AG04450 (cell line): ENCODE measurements around the gene SH3BP5L. TPM values are rescaled to one million over a fixed set of nuclear protein-coding genes. Genes with fewer than 3 reads are reported as not detected.

Source experiments
- CTCF ChIA-PET: fragments of 300-600, 350-600 bp; formaldehyde crosslinking; extraction: SDS; loops from one replicate; lab custom pipeline; 2022; ENCODE audit warnings: antibody characterized with exemption, inconsistent platforms; lab: Charles Lee
- POLR2A ChIA-PET: fragments of 350-600 bp; formaldehyde crosslinking; extraction: SDS; loops from one replicate; lab custom pipeline; 2021; ENCODE audit warnings: antibody characterized with exemption, inconsistent platforms; lab: Yijun Ruan, JAX
- DNase-seq: peaks from one replicate; pipeline ENCODE4 v3.0.0-alpha.2; 2011; ENCODE audit warnings: low read depth, low spot score
- H3K27ac ChIP-seq: one replicate; pipeline ENCODE4 v1.5.1; 2012; ENCODE audit warnings: low read depth, low read length, control low read depth
- H3K27me3 ChIP-seq: one replicate; pipeline ENCODE4 v1.6.0; 2012; ENCODE audit warnings: low read length; ENCODE audit not compliant: control insufficient read depth, insufficient read depth
- H3K4me3 ChIP-seq: 2 replicates; pipeline ENCODE4 v1.5.1; 2011; ENCODE audit warnings: mild to moderate bottlenecking, low read depth, low read length, control low read depth
- H3K9me3 ChIP-seq: 2 replicates; pipeline ENCODE4 v1.5.1; 2012; ENCODE audit warnings: low read length; ENCODE audit not compliant: control insufficient read depth, insufficient read depth
- CTCF ChIP-seq: IDR thresholded peaks from 2 replicates; pipeline ENCODE4 v1.5.1; 2011; ENCODE audit warnings: low read depth, low read length, control low read depth, inconsistent platforms
- polyA plus RNA-seq: library from polyadenylated mRNA; depleted of rRNA; stranded (reverse); fragments of >200 nt; gene quantifications from 2 replicates; pipeline ENCODE4 v1.2.3, GENCODE V29; 2011; rRNA removed
- small RNA-seq: library from RNA; depleted of rRNA; stranded (forward); fragments of <200 nt; gene quantifications from one replicate; pipeline ENCODE3, GENCODE V24; 2012; ENCODE audit warnings: low read depth; ENCODE audit not compliant: insufficient read length

The SH3BP5L gene
- polyA plus RNA-seq, 1 experiment, result 15.3 TPM

DNA sequence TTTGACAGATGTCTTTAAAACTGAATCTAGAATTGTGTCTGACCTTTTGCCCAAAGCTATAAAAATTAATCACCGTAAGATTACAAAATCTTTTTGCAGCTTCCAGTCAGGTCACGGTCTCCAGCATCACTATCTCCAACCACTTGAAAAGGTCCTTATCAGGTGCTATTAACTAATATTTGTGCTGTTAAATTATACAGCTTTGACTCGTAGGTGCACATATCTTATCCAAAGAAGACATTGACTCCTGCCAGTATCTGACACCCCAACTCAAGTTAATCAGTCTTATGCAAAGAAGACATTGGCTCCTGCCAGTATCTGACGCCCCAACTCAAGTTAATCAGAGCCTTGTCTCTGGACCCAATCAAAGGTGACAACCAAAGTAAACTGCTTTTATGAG, 50.3 kb downstream of the SH3BP5L start:
- ChIA-PET POLR2A (no interaction called here), CTCF (no interaction called here)
- Histone ChIP-seq H3K4me3 (no peak overlapping the region), H3K27me3 (no peaks in the 10 kb centered on the region), H3K27ac (no peak overlapping the region), H3K9me3 (no peaks in the 10 kb centered on the region)
- DNase-seq, result no peak
- no peak for TF ChIP-seq CTCF

Small RNA genes within 50 kb of the gene (small RNA-seq; reads per million reads assigned to genes)
- gene MIR3124, result not detected

Other genes starting within 250 kb of the SH3BP5L start
- gene OR2T10, start 228.2 kb downstream of the SH3BP5L start, polyA plus RNA-seq, result not detected in 2 replicates
- gene OR2T11, start 190.8 kb downstream of the SH3BP5L start, polyA plus RNA-seq, result not detected in 2 replicates
- gene OR2T35, start 180.6 kb downstream of the SH3BP5L start, polyA plus RNA-seq, result not detected in 2 replicates
- not detected in 2 replicates for gene OR2T27, start 170.4 kb downstream of the SH3BP5L start, polyA plus RNA-seq
- not detected in 2 replicates for gene OR14I1, start 123.1 kb downstream of the SH3BP5L start, polyA plus RNA-seq
- gene LYPD8, start 70.2 kb downstream of the SH3BP5L start, polyA plus RNA-seq, result not detected in 2 replicates
- 9.1 and 10.9 TPM in 2 replicates for gene ZNF672, start 12.3 kb upstream of the SH3BP5L start, polyA plus RNA-seq
- gene ZNF692, start 33.2 kb upstream of the SH3BP5L start, polyA plus RNA-seq, result 12.7 and 14.6 TPM in 2 replicates
- gene PGBD2, start 80.3 kb upstream of the SH3BP5L start, polyA plus RNA-seq, result 4.9 and 6.7 TPM in 2 replicates